Upper lobe of left lung (tissue), 6 donors: ENCODE results near the gene ITSN2. TPM values are rescaled to one million over a fixed set of nuclear protein-coding genes. Genes with fewer than 3 reads are reported as not detected.

ENCODE experiments used
- ATAC-seq, 2 donors: fragments of 200-7000 bp; cut with Tn5 transposase; one replicate each; pipeline ENCODE4 v1.9.1; 2022; ENCODE audit warnings: mild to moderate bottlenecking in 2 of 2, moderate library complexity in 2 of 2; ENCODE audit not compliant: low FRiP score in 2 of 2
- DNase-seq, 2 donors: peaks; one replicate each; pipeline ENCODE4 v3.0.0-alpha.2; 2019 to 2020
- H3K27ac ChIP-seq, 4 donors: fragments of 200-600 bp; sonication (generic); one replicate each; pipeline ENCODE4 v1.5.1; 2016 to 2019
- H3K27me3 ChIP-seq, 4 donors: fragments of 200-600 bp; sonication (generic); one replicate each; pipeline ENCODE4 v1.5.1; 2017 to 2019
- H3K36me3 ChIP-seq, 4 donors: fragments of 200-600 bp; sonication (generic); one replicate each; pipeline ENCODE4 v1.5.1; 2016 to 2019
- H3K4me1 ChIP-seq, 4 donors: fragments of 200-600 bp; sonication (generic); one replicate each; pipeline ENCODE4 v1.5.1; 2018 to 2019
- H3K4me3 ChIP-seq, 4 donors: fragments of 200-600 bp; sonication (generic); one replicate each; pipeline ENCODE4 v1.5.1; 2017 to 2019; ENCODE audit warnings: mild to moderate bottlenecking in 2 of 4, moderate library complexity in 1 of 4
- H3K9me3 ChIP-seq, 4 donors: fragments of 200-600 bp; sonication (generic); one replicate each; pipeline ENCODE4 v1.5.1; 2018 to 2019
- CTCF ChIP-seq, 6 experiments: fragments of 450-650 bp in 4 of 6; fragments of 200-600 bp in 2 of 6; sonication (generic) in 2 of 6; IDR thresholded peaks; one replicate each; pipeline ENCODE4 v1.5.1; 2016 to 2019; ENCODE audit warnings: antibody characterized with exemption in 6 of 6
- EP300 ChIP-seq, 4 donors: sonication (generic); formaldehyde crosslinking; IDR thresholded peaks; one replicate each; pipeline ENCODE4 v1.5.1; 2017; ENCODE audit warnings: antibody characterized with exemption in 4 of 4, control low read depth in 2 of 4
- POLR2A ChIP-seq, 4 donors: fragments of 450-650 bp; IDR thresholded peaks; one replicate each; pipeline ENCODE4 v1.5.1; 2016 to 2017; ENCODE audit warnings: antibody characterized with exemption in 4 of 4, mild to moderate bottlenecking in 2 of 4
- POLR2AphosphoS5 ChIP-seq, 2 donors: sonication (generic); formaldehyde crosslinking; IDR thresholded peaks; one replicate each; pipeline ENCODE4 v1.5.1; 2017; ENCODE audit warnings: antibody characterized with exemption in 2 of 2
- WGBS, 2 donors: methylation state at CpG; one replicate each; pipeline ENCODE4 v1.1.5; 2017 to 2018; 5-methylcytosine and 5-hydroxymethylcytosine counted together
- total RNA-seq, 6 donors: library from RNA; depleted of rRNA in 4 of 6; stranded (reverse); fragments of >200 nt in 4 of 6; gene quantifications; one replicate each; pipeline versions ENCODE4 v1.1.0 to v1.2.1, GENCODE V29; 2016 to 2021
- donor health status: DM: no; HTN: no; CAD: no; lungs with moderate emphysema.
- donor health status: DM: no; HTN: yes; CAD: no; lungs with severe emphysema.

Gene ITSN2
- total RNA-seq, 6 donors from 2014 or later: 73.4 to 119 (median 91.3) TPM

- no peak for TF ChIP-seq POLR2AphosphoS5 (IDR thresholded peaks at IDR 0.05)
- DNase-seq (peak in 1 of 2 donors; percentile 25), ATAC-seq (no peak)
- H3K9me3 ChIP-seq: no peaks in the 10 kb centered on the region
- 81 to 82% methylated on average over 13 to 17 of the region's 17 CpGs for WGBS, 2 donors
- peaks cover 50 to 98% (median 82%) of the 10 kb centered on the region in 4 donors for H3K36me3 ChIP-seq
- H3K27ac ChIP-seq: no peak overlapping the region
- H3K27me3 ChIP-seq: no peaks in the 10 kb centered on the region
- no peak overlapping the region for H3K4me3 ChIP-seq
- no peaks in the 10 kb centered on the region for H3K4me1 ChIP-seq
Measured at GRCh38 chr2:24209389-24210105, 150.8 kb downstream of the ITSN2 start.

GRCh38 chr2:24208490-24208889 is 151.8 kb downstream of the ITSN2 start:
- no peaks in the 10 kb centered on the region for H3K4me1 ChIP-seq
- peaks cover 60 to 98% (median 93%) of the 10 kb centered on the region in 4 donors for H3K36me3 ChIP-seq
- ATAC-seq (no peak), DNase-seq (peak in 1 of 2 donors; percentile 61)
- no peak overlapping the region for H3K4me3 ChIP-seq
- WGBS, 2 donors: 93 to 95% methylated on average over 14 to 16 of the region's 16 CpGs
- TF ChIP-seq POLR2A (IDR thresholded peaks at IDR 0.05) (no peak), EP300 (IDR thresholded peaks at IDR 0.05) (no peak), POLR2AphosphoS5 (IDR thresholded peaks at IDR 0.05) (no peak), CTCF (IDR thresholded peaks at IDR 0.05) (no peak)
- H3K27ac ChIP-seq: no peak overlapping the region
- no peaks in the 10 kb centered on the region for H3K9me3 ChIP-seq
- H3K27me3 ChIP-seq: no peaks in the 10 kb centered on the region

GRCh38 chr2:24207359-24207758 is 153.0 kb downstream of the ITSN2 start:
- ATAC-seq: no peak
- TF ChIP-seq POLR2AphosphoS5 (IDR thresholded peaks at IDR 0.05): no peak
- TF ChIP-seq CTCF (IDR thresholded peaks at IDR 0.05): no peak
- no peak for TF ChIP-seq POLR2A (IDR thresholded peaks at IDR 0.05)
- TF ChIP-seq EP300 (IDR thresholded peaks at IDR 0.05): no peak
- WGBS, 2 donors: 87 to 95% methylated on average over 11 of the region's 11 CpGs
- peaks cover 62 to 99% (median 92%) of the 10 kb centered on the region in 4 donors for H3K36me3 ChIP-seq
- no peaks in the 10 kb centered on the region for H3K27me3 ChIP-seq
- H3K4me3 ChIP-seq: no peak overlapping the region
- H3K4me1 ChIP-seq: no peaks in the 10 kb centered on the region
- H3K9me3 ChIP-seq: no peaks in the 10 kb centered on the region
- H3K27ac ChIP-seq: no peak overlapping the region
- DNase-seq: peak in 1 of 2 donors; percentile 37

- Histone ChIP-seq H3K27me3 (no peaks in the 10 kb centered on the region), H3K36me3 (peaks cover 58 to 98% (median 87%) of the 10 kb centered on the region in 4 donors), H3K4me3 (no peak overlapping the region), H3K27ac (no peak overlapping the region), H3K4me1 (no peaks in the 10 kb centered on the region), H3K9me3 (no peaks in the 10 kb centered on the region)
- no peak for ATAC-seq
- no peak for DNase-seq
- TF ChIP-seq CTCF (IDR thresholded peaks at IDR 0.05): no peak
- no peak for TF ChIP-seq EP300 (IDR thresholded peaks at IDR 0.05)
- TF ChIP-seq POLR2A (IDR thresholded peaks at IDR 0.05): no peak
- no peak for TF ChIP-seq POLR2AphosphoS5 (IDR thresholded peaks at IDR 0.05)
- 87 to 93% methylated on average over 8 of the region's 8 CpGs for WGBS, 2 donors
Measured at GRCh38 chr2:24206714-24207113, 153.6 kb downstream of the ITSN2 start.

- no peaks in the 10 kb centered on the region for H3K9me3 ChIP-seq
- H3K4me1 ChIP-seq: no peaks in the 10 kb centered on the region
- TF ChIP-seq POLR2AphosphoS5 (IDR thresholded peaks at IDR 0.05) (no peak), CTCF (IDR thresholded peaks at IDR 0.05) (no peak), EP300 (IDR thresholded peaks at IDR 0.05) (no peak), POLR2A (IDR thresholded peaks at IDR 0.05) (no peak)
- ATAC-seq (no peak), DNase-seq (peak in 1 of 2 donors; percentile 54)
- H3K4me3 ChIP-seq: no peak overlapping the region
- peaks cover 54 to 98% (median 82%) of the 10 kb centered on the region in 4 donors for H3K36me3 ChIP-seq
- H3K27me3 ChIP-seq: no peaks in the 10 kb centered on the region
- H3K27ac ChIP-seq: no peak overlapping the region
- WGBS, 2 donors: 90 to 98% methylated on average over 6 of the region's 6 CpGs
Measured at GRCh38 chr2:24206242-24206641, 154.1 kb downstream of the ITSN2 start.
